Mesendoderm (in vitro differentiated cells): ENCODE measurements around the gene RALGAPB.
"Not testable (repeated sequence)": the region's sequence is repeated elsewhere in the genome, so short reads cannot be mapped to it uniquely, and the experiment has no call there.

ENCODE experiments used
- DNase-seq: peaks from one replicate; pipeline ENCODE4 v3.0.0; 2013
- H2AK5ac ChIP-seq: 2 replicates; pipeline ENCODE4 v1.6.1; 2013; ENCODE audit warnings: low read length, inconsistent platforms
- H2BK120ac ChIP-seq: 2 replicates; pipeline ENCODE4 v1.6.1; 2013; ENCODE audit warnings: low read depth, mild to moderate bottlenecking, low read length, moderate library complexity, mixed read lengths
- H2BK15ac ChIP-seq: replicated peaks from 2 replicates; pipeline ENCODE4 v1.6.1; 2013; ENCODE audit warnings: low read depth, mild to moderate bottlenecking, moderate library complexity
- H2BK5ac ChIP-seq: 2 replicates; pipeline ENCODE4 v1.6.1; 2013; ENCODE audit warnings: low read length, inconsistent platforms
- H3K18ac ChIP-seq: 2 replicates; pipeline ENCODE4 v1.6.1; 2013; ENCODE audit warnings: mild to moderate bottlenecking, low read length, mixed read lengths
- H3K23ac ChIP-seq: one replicate; pipeline ENCODE4 v1.6.1; 2013; ENCODE audit warnings: low read length
- H3K27ac ChIP-seq: 2 replicates; pipeline ENCODE4 v1.5.1; 2013; ENCODE audit warnings: low read depth, mild to moderate bottlenecking, inconsistent platforms, low read length, moderate library complexity
- H3K27me3 ChIP-seq: 2 replicates; pipeline ENCODE4 v1.6.1; 2013; ENCODE audit warnings: low read length, control low read depth, mild to moderate bottlenecking, inconsistent platforms; ENCODE audit not compliant: insufficient read depth, poor library complexity
- H3K36me3 ChIP-seq: 2 replicates; pipeline ENCODE4 v1.6.1; 2013; ENCODE audit warnings: low read length, inconsistent platforms; ENCODE audit not compliant: control insufficient read depth, insufficient read depth
- H3K4ac ChIP-seq: one replicate; pipeline ENCODE4 v1.6.1; 2013; ENCODE audit warnings: low read depth, mild to moderate bottlenecking, low read length, moderate library complexity
- H3K4me1 ChIP-seq: 2 replicates; pipeline ENCODE4 v1.6.1; 2013; ENCODE audit warnings: low read depth, low read length, inconsistent platforms; ENCODE audit not compliant: control insufficient read depth
- H3K4me2 ChIP-seq: 2 replicates; pipeline ENCODE4 v1.6.1; 2013; ENCODE audit warnings: low read length
- H3K4me3 ChIP-seq: 2 replicates; pipeline ENCODE4 v1.5.1; 2013; ENCODE audit warnings: mild to moderate bottlenecking, low read length
- H3K56ac ChIP-seq: one replicate; pipeline ENCODE4 v1.6.1; 2013; ENCODE audit warnings: low read length
- H3K79me1 ChIP-seq: 2 replicates; pipeline ENCODE4 v1.6.1; 2013; ENCODE audit warnings: low read length, inconsistent platforms
- H3K79me2 ChIP-seq: 2 replicates; pipeline ENCODE4 v1.6.1; 2013; ENCODE audit warnings: mild to moderate bottlenecking, low read length; ENCODE audit not compliant: control insufficient read depth, insufficient read depth
- H3K9ac ChIP-seq: 2 replicates; pipeline ENCODE4 v1.6.1; 2013; ENCODE audit warnings: low read length, inconsistent platforms
- H4K5ac ChIP-seq: one replicate; pipeline ENCODE4 v1.6.1; 2013; ENCODE audit warnings: low read length
- H4K8ac ChIP-seq: one replicate; pipeline ENCODE4 v1.6.1; 2013; ENCODE audit warnings: low read depth, mild to moderate bottlenecking, control low read depth, low read length, moderate library complexity
- WGBS: extraction: QIAGEN DNeasy Blood & Tissue Kit; methylation state at CpG from one replicate; pipeline ENCODE4 v1.1.7; 2013; ENCODE audit warnings: low lambda C conversion rate, missing lambda C conversion rate; ENCODE audit not compliant: insufficient coverage; ENCODE audit errors: extremely low coverage; 5-methylcytosine and 5-hydroxymethylcytosine counted together

Gene RALGAPB

DNA sequence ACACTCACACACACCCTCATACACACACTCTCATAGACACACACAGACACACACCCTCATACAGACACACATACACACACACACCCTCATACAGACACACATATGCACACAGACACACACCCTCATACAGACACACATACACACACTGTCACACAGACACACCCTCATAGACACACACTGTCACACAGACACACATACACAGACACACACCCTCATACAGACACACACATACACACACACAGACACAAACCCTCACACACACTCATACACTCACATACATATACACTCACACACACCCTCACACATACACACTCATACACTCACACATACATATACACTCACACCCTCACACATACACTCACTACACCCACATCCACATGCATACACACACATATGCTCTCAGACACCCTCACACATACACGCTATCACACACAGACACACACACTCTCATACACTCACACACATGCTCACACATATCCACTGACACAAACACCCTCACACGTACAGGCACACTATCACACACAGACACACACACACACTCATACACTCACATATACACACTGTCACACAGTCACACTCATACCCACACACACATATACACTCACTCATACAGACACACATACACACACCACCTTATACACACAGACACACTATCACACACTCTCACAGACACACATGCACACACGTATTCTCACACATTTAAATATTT, 117.5 kb downstream of the RALGAPB start:
- Histone ChIP-seq H3K18ac (no peak overlapping the region), H3K56ac (peak overlapping the region; percentile 79), H3K79me2 (no peaks in the 10 kb centered on the region), H3K4me1 (peaks cover 5% of the 10 kb centered on the region), H3K79me1 (no peaks in the 10 kb centered on the region), H3K9ac (no peak overlapping the region), H2BK5ac (peak overlapping the region; percentile 68), H3K4me3 (no peak overlapping the region), H3K4ac (peak overlapping the region; percentile 44), H2AK5ac (peak overlapping the region; percentile 97), H4K5ac (no peak overlapping the region), H3K27ac (no peak overlapping the region), H2BK15ac (no peak overlapping the region), H3K23ac (no peak overlapping the region), H3K36me3 (no peaks in the 10 kb centered on the region), H2BK120ac (no peak overlapping the region), H3K27me3 (no peaks in the 10 kb centered on the region), H4K8ac (no peak overlapping the region), H3K4me2 (no peak overlapping the region)
- WGBS, result 100% methylated on average over 1 of the region's 3 CpGs
- DNase-seq, result no peak

DNA sequence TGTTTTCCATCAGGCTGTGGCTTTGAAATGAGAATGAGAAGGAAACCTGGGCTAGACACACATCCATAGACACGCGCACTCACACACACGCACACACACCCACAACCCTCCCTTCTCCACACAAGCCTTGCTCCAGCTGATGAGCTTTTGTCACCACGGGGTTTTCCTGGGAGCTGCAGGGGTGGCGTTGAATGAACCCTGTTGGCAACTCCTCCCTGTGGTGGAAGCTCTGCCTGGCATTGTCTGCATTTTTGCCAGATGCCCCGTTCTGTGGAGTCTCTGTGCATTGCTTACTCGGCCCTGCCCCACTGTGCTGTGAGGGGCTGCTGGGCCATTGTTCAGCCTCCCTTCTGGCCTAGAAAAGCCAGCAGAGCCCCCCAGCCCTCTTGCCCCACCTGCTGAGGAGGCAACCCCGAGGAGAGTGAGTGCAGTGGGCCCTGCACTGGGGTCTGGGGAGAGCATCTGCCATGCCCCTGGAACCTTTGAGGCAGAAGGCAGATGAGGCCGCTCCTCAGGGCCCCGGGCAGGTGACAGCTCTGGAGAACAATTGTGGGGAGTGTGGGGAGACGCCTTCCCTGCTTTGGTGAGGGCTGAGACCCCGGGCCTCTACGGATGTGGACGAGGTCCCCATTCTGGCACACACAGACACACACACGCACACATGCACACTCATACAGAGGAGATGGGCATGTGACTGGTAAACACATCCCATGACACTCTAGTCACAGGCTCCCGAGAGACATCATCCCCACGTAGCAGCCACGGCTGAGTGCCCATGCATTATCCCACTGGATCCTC, 118.2 kb downstream of the RALGAPB start:
- peak overlapping the region; percentile 19 for H2BK120ac ChIP-seq

DNA sequence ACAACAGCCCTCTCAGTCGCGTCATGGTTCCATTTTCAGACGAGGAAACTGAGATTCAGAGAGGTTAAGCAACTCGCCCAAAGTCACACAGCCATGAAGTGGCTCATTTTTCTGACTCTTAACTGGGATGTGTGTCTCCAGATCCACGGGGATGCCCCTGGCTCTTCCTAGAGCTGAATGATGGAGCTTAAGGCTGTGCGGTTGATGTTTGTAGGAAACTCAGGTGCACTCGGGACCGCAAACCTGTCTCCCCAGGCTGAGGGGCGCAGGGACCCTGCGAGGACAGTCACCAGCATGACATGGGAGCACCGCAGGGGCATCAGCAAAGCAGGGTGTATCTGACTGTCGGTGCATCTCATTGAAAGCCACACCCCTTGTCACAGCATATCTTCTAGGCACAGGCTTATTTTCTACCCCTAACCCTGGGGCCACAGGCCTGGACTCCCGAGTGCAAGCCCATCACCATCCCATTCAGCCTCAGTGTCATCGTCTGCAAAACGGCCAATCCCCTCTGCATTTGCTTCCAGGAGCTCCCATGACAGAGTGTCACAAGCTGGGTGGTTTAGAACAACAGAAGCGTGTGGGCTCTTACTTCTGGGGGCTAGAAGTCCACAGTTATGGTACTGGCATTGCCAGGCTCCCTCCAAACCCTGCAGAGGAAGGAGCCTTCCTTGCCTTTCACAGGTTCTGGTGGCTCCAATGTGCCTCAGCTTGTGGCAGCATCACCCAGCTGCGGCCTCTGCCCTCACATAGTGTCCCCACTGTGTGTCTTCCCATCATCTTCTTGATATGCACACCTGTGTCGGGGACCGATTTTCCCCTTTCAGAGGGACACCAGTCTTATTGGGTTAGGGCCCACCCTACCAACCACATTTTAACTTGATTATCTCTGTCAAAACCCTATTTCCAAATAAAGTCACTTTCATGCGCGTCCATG, 119.1 kb downstream of the RALGAPB start:
- H3K56ac ChIP-seq, result peak overlapping the region; percentile 79
- H2BK15ac ChIP-seq, result no peak overlapping the region
- WGBS, result no CpG with 5 or more reads among the region's 21 CpGs
- H4K8ac ChIP-seq, result no peak overlapping the region
- H3K79me2 ChIP-seq, result no peaks in the 10 kb centered on the region
- H3K4me1 ChIP-seq, result peaks cover 5% of the 10 kb centered on the region
- H3K9ac ChIP-seq, result peak overlapping the region; percentile 59
- H3K27ac ChIP-seq, result peak overlapping the region; percentile 45
- no peak for DNase-seq
- no peak overlapping the region for H3K4me3 ChIP-seq
- no peaks in the 10 kb centered on the region for H3K36me3 ChIP-seq
- peak overlapping the region; percentile 3 for H2BK120ac ChIP-seq
- H3K4me2 ChIP-seq, result no peak overlapping the region
- peak overlapping the region; percentile 14 for H4K5ac ChIP-seq
- peak overlapping the region; percentile 91 for H3K18ac ChIP-seq
- peak overlapping the region; percentile 81 for H2BK5ac ChIP-seq
- peak overlapping the region; percentile 32 for H3K23ac ChIP-seq
- H3K4ac ChIP-seq, result peak overlapping the region; percentile 100
- H3K27me3 ChIP-seq, result no peaks in the 10 kb centered on the region
- H2AK5ac ChIP-seq, result peak overlapping the region; percentile 96
- H3K79me1 ChIP-seq, result no peaks in the 10 kb centered on the region

More for the DNA sequence above, 118.2 kb downstream of the RALGAPB start:
- Histone ChIP-seq H2BK15ac (no peak overlapping the region), H3K27me3 (no peaks in the 10 kb centered on the region), H4K8ac (no peak overlapping the region), H3K4me1 (peaks cover 5% of the 10 kb centered on the region), H4K5ac (no peak overlapping the region), H3K18ac (peak overlapping the region; percentile 91), H3K27ac (no peak overlapping the region), H3K36me3 (no peaks in the 10 kb centered on the region), H3K79me2 (no peaks in the 10 kb centered on the region), H2BK5ac (peak overlapping the region; percentile 81), H3K79me1 (no peaks in the 10 kb centered on the region), H3K4me2 (no peak overlapping the region), H3K23ac (no peak overlapping the region), H3K9ac (no peak overlapping the region), H2AK5ac (peak overlapping the region; percentile 84), H3K4me3 (no peak overlapping the region), H3K4ac (peak overlapping the region; percentile 100), H3K56ac (peak overlapping the region; percentile 79)
- no peak for DNase-seq
- no CpG with 5 or more reads among the region's 18 CpGs for WGBS

DNA sequence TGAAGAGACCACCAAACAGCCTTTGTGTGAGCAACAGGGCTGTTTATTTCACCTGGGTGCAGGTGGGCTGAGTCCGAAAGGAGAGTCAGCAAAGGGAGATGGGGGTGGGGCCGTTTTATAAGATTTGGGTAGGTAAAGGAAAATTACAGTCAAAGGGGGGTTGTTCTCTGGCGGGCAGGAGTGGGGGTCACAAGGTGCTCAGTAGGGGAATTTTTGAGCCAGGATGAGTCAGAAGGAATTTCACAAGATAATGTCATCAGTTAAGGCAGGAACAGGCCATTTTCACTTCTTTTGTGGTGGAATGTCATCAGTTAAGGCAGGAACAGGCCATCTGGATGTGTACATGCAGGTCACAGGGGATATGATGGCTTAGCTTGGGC, 119.8 kb downstream of the RALGAPB start:
- not testable (repeated sequence) for H3K27me3 ChIP-seq, H2BK15ac ChIP-seq, H3K79me2 ChIP-seq, H3K4me3 ChIP-seq, H3K79me1 ChIP-seq, H3K36me3 ChIP-seq, H4K8ac ChIP-seq, H3K4me2 ChIP-seq, H4K5ac ChIP-seq, H2AK5ac ChIP-seq, H3K4me1 ChIP-seq, H3K23ac ChIP-seq
- Histone ChIP-seq H2BK120ac (peak overlapping the region; percentile 3), H3K9ac (peak overlapping the region; percentile 59), H3K56ac (peak overlapping the region; percentile 79), H2BK5ac (peak overlapping the region; percentile 65), H3K4ac (peak overlapping the region; percentile 100), H3K18ac (peak overlapping the region; percentile 91), H3K27ac (peak overlapping the region; percentile 45)
- peak; percentile 89 for DNase-seq
- WGBS, result no CpG with 5 or more reads among the region's 3 CpGs

DNA sequence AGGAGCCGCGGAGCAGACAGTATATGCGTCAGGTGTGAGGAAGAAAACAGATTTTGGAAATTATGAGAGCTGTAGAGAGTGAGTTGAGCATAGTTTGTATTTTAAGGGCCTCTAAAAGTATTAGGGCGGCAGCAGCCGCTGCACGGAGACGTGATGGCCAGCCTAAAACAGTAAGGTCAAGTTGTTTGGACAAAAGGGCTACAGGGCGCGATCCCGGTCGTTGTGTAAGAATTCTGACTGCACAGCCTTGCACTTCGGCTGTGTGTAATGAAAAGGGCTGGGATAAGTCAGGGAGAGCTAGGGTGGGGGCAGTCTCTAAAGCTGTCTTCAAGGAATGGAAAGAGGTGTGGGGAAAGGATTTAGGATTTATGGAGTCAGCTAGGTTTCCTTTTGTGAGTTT, 121.6 kb downstream of the RALGAPB start:
- H3K36me3 ChIP-seq, H3K9ac ChIP-seq, H4K8ac ChIP-seq, H2BK15ac ChIP-seq, H3K79me1 ChIP-seq, H3K23ac ChIP-seq, H3K27me3 ChIP-seq, H3K4me2 ChIP-seq, H2BK120ac ChIP-seq, H2AK5ac ChIP-seq, H3K79me2 ChIP-seq, H4K5ac ChIP-seq, H3K27ac ChIP-seq, DNase-seq, H3K4me3 ChIP-seq: not testable (repeated sequence)
- H3K56ac ChIP-seq, result peak overlapping the region; percentile 60
- WGBS, result no CpG with 5 or more reads among the region's 12 CpGs
- peak overlapping the region; percentile 46 for H3K4ac ChIP-seq
- H2BK5ac ChIP-seq, result peak overlapping the region; percentile 73
- peaks cover 11% of the 10 kb centered on the region for H3K4me1 ChIP-seq
- H3K18ac ChIP-seq, result peak overlapping the region; percentile 83
